HEK293 (cell line): ENCODE results near the gene CSNK2A1.

Experiments
- BCL11A ChIP-seq: fragments of 450-650 bp; formaldehyde crosslinking; IDR thresholded peaks from 2 replicates; pipeline ENCODE4 v1.5.1; 2016; ENCODE audit warnings: low read depth, missing biosample characterization, missing genetic modification characterization
- YY1 ChIP-seq: fragments of 450-650 bp; formaldehyde crosslinking; IDR thresholded peaks from 2 replicates; pipeline ENCODE4 v1.5.1; 2018; ENCODE audit warnings: missing biosample characterization, missing genetic modification characterization
- ZNF776 ChIP-seq: fragments of 450-650 bp; formaldehyde crosslinking; IDR thresholded peaks from 2 replicates; pipeline ENCODE4 v1.5.0; 2017; ENCODE audit warnings: missing biosample characterization, missing genetic modification characterization, borderline replicate concordance
- ZNF837 ChIP-seq: fragments of 450-650 bp; formaldehyde crosslinking; IDR thresholded peaks from 2 replicates; pipeline ENCODE4 v1.5.1; 2016; ENCODE audit warnings: missing biosample characterization, missing genetic modification characterization
- ZSCAN30 ChIP-seq: fragments of 450-650 bp; IDR thresholded peaks from 2 replicates; pipeline ENCODE4 v1.5.1; 2018; ENCODE audit warnings: missing biosample characterization, mild to moderate bottlenecking, missing genetic modification characterization, moderate library complexity
- TF ChIP-seq, protein P1 (sequence below): fragments of 450-650 bp; formaldehyde crosslinking; IDR thresholded peaks from 2 replicates; pipeline ENCODE4 v1.5.1; 2016; ENCODE audit warnings: missing biosample characterization, missing genetic modification characterization

DNA sequence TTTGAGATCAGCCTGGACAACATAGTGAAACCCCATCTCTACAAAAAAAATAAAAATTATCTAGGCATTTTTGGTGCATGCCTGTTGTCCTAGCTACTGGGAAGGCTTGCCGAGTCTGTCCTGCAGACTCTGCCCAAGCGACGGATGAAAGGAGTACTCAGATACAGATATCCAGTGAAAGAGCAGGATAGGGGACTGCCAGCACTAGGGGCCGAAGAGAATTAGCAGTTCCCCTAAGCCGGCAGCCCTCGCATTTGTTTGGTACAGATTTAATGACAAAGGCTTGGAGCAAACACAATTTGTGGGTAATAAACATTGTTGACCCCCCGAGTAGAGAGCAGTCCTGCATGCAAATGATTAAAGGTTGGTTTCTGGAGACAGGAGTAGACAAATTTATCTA, 75.8 kb downstream of the CSNK2A1 start:
- TF ChIP-seq ZSCAN30 (tag by site-specific recombination) = no peak
- no peak for TF ChIP-seq YY1 (tag by site-specific recombination)
- TF ChIP-seq BCL11A = no peak
- no peak for TF ChIP-seq ZNF837 (tag by site-specific recombination)
- TF ChIP-seq, protein P1, sequence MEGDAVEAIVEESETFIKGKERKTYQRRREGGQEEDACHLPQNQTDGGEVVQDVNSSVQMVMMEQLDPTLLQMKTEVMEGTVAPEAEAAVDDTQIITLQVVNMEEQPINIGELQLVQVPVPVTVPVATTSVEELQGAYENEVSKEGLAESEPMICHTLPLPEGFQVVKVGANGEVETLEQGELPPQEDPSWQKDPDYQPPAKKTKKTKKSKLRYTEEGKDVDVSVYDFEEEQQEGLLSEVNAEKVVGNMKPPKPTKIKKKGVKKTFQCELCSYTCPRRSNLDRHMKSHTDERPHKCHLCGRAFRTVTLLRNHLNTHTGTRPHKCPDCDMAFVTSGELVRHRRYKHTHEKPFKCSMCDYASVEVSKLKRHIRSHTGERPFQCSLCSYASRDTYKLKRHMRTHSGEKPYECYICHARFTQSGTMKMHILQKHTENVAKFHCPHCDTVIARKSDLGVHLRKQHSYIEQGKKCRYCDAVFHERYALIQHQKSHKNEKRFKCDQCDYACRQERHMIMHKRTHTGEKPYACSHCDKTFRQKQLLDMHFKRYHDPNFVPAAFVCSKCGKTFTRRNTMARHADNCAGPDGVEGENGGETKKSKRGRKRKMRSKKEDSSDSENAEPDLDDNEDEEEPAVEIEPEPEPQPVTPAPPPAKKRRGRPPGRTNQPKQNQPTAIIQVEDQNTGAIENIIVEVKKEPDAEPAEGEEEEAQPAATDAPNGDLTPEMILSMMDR = no peak
- no peak for TF ChIP-seq ZNF776 (tag by site-specific recombination)
